Measurements from ENCODE around the gene ZDHHC4.

Gene ZDHHC4

DNA sequence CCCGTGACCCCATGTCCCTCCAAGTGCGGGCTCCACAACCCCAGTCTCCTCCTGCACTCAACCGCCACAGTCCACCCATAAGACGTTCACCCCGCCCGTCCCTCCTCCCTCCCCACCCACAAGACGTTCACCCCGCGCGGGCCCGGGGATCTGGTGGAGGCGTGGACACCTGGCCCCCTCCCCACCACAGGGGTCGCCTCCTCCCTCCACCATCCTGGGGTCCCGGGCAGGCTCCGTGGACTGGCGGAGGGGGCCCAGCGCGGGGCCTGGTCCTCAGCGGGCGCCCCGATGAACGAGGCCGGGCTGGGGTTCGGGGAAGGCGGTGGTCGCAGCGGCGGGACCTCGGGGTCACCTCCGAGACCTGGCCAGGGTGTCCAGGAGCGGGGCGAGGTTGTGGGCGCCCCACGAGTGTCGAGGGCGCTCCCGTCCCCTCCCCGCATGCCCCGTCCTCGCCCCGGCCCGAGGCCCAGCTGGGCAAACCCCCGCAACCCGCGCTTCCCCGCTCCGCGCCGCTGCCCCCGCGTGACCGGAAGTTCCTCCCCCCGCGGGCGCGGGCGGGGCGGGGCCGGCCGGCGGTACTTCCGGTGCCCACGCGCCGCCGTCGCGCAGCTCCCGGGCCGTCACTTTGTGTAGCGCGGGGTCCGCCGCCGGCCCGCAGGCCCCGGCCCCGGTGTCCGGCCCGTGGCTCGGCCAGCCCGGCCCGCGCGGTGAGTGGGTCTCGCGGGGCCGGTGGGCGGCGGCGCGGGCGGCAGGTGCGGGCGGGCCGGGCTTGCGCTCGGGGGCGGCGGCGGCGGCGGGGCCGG lies 59.7 kb downstream of the ZDHHC4 start, which contains the start of gene ZNF316:
Gene ZNF316 (plus strand): TSS at position 578 of the 803 bp plus-strand sequence. CDS start 5,092 bp downstream, outside the sequence.
- Histone ChIP-seq H3K27me3 (ENCODE audit: control insufficient read depth, insufficient read depth, low read length) (no peaks in the 10 kb centered on the region), H3K36me3 (ENCODE audit: control insufficient read depth, insufficient read depth, low read length) (0 out of 2 replicates have a peak, but pooled peaks cover 2% of the 10 kb centered on the region), H3K4me1 (ENCODE audit: control insufficient read depth, insufficient read depth, low read length) (peaks cover 2% of the 10 kb centered on the region; the same call in 1 of the 2 replicates), H3K4me3 (ENCODE audit: low read length) (peak within 1 kb of the TSS; percentile 87; the same call in 1 of the 2 replicates), H3K9me3 (ENCODE audit: control insufficient read depth, insufficient read depth, low read length) (no peaks in the 10 kb centered on the region), H3K27ac (ENCODE audit: low read length) (no peak within 1 kb of the TSS)
- DNase-seq (ENCODE audit: low read depth, low spot score): no peak
- no CpG with 5 or more reads among the region's 104 CpGs for WGBS (ENCODE audit: insufficient coverage, insufficient read length)

DNA sequence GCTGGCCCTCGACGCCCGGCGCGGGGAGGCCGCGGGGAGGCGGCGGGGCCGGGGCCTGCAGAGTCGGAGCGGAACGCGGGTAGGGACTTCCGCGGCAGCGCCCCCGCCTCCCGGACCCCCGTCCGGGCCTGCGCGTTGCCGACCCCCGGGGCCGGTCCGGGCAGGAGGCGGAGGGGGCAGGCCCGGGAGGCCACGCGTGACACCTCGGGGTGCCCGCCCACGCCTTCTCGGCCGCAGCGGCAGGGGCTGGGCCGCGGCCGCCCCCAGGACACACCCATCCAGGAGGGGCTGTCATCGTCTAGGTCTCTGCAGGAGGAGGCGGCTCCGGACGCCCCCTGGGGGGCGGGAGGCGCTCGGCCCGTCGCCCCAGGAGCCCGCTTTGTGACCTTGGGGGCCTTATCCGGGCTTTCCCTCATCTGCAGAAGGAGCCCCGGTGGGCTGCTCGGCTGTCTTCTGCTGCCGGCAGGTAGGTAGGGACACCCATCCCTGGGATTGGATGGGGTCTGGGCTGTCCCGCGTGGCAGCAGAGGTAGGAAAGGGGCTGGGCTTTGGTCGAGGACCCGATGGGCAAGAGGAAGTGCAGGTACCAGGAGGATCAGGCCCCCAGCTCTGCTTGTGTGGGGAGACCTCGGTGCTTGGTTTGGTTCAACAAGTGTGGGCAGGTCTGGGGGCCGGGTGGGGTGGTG lies 60.4 kb downstream of the ZDHHC4 start:
- no peak overlapping the region for H3K27ac ChIP-seq (ENCODE audit: low read length)
- peaks cover 2% of the 10 kb centered on the region; the same call in 1 of the 2 replicates for H3K4me1 ChIP-seq (ENCODE audit: control insufficient read depth, insufficient read depth, low read length)
- no peak for DNase-seq (ENCODE audit: low read depth, low spot score)

More for the DNA sequence above, 60.4 kb downstream of the ZDHHC4 start:
- Histone ChIP-seq H3K4me3 (ENCODE audit: low read length) (peak overlapping the region; percentile 87; the same call in 1 of the 2 replicates), H3K27me3 (ENCODE audit: control insufficient read depth, insufficient read depth, low read length) (no peaks in the 10 kb centered on the region), H3K9me3 (ENCODE audit: control insufficient read depth, insufficient read depth, low read length) (no peaks in the 10 kb centered on the region), H3K36me3 (ENCODE audit: control insufficient read depth, insufficient read depth, low read length) (peaks cover 4% of the 10 kb centered on the region; the same call in 1 of the 2 replicates)
- no CpG with 5 or more reads among the region's 60 CpGs for WGBS (ENCODE audit: insufficient coverage, insufficient read length)

Data from iPS DF 6.9 (cell line).